OCI-LY1 (cell line): ENCODE measurements around the gene RALGPS1.

Experiments used
- EZH2 ChIP-seq: fragments of 200-600 bp; sonication (generic), shearing (Covaris generic); IDR thresholded peaks from 2 replicates; pipeline ENCODE4 v1.8.0; 2017; ENCODE audit warnings: borderline replicate concordance, mixed run types, mild to moderate bottlenecking, antibody characterized with exemption, low read length, moderate library complexity, mixed read lengths
- TF ChIP-seq, protein P1 (sequence below): fragments of 200-600 bp; sonication (generic), shearing (Covaris generic); IDR thresholded peaks from 2 replicates; pipeline ENCODE4 v1.5.1; 2017; ENCODE audit warnings: mild to moderate bottlenecking, antibody characterized with exemption, low read length, moderate library complexity, mixed read lengths

DNA sequence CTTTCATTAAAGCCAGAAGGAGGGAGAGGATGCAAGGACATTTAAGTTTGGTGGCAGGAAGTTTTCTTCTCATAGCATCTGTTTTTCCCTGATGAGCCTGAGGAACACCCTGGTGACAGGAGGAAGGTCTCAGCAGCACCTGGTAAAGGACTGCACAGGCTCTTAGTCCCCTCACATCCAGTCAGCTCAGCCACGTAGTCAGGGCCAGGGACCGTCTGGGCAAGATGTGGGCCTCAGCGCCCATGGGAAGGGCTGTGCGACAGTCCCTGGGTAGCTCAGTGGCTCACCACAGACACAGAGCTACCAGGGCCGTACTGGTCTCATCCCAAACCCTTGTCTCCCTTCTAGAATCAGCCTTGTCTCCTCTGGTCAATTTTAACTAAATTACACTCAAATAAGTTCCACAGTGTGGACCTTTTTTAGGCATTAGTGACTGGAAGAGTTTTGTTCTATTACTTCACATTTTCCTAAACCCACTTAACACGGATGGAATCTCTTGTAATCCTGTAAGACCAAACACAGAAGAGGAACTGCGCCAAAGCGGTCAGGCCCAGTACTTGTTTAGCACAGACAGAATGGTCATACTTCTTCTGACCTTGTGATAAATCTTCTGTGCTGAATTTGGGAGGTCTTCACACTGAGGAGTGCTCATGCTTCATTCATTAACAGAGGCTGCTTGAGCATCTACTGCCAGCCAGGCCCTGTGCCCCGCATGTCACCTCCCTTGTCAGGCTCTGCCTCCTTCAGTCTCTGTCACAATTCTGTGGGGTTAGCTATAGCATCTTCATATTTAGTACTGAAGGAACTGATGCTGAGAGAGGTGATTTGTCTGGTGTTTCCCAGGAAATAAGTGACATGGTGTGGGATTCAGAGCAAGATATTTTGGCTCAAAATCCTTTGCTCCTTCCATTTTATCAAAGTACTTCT is 116.5 kb downstream of the RALGPS1 start:
- TF ChIP-seq, protein P1, sequence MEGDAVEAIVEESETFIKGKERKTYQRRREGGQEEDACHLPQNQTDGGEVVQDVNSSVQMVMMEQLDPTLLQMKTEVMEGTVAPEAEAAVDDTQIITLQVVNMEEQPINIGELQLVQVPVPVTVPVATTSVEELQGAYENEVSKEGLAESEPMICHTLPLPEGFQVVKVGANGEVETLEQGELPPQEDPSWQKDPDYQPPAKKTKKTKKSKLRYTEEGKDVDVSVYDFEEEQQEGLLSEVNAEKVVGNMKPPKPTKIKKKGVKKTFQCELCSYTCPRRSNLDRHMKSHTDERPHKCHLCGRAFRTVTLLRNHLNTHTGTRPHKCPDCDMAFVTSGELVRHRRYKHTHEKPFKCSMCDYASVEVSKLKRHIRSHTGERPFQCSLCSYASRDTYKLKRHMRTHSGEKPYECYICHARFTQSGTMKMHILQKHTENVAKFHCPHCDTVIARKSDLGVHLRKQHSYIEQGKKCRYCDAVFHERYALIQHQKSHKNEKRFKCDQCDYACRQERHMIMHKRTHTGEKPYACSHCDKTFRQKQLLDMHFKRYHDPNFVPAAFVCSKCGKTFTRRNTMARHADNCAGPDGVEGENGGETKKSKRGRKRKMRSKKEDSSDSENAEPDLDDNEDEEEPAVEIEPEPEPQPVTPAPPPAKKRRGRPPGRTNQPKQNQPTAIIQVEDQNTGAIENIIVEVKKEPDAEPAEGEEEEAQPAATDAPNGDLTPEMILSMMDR, result no peak
- no peak for TF ChIP-seq EZH2
